Thyroid gland (tissue), 4 donors: ENCODE measurements around the gene LRRC38.

Experiments used
- CTCF ChIP-seq, 6 experiments: fragments of 200-600 bp in 3 of 6; fragments of 450-650 bp in 3 of 6; sonication (generic) in 3 of 6; IDR thresholded peaks; one replicate each; pipeline ENCODE4 v1.5.1; 2016 to 2019; ENCODE audit warnings: antibody characterized with exemption in 6 of 6, mild to moderate bottlenecking in 2 of 6, inconsistent platforms in 1 of 6, moderate library complexity in 1 of 6
- POLR2A ChIP-seq, 2 donors: fragments of 450-650 bp; IDR thresholded peaks; one replicate each; pipeline ENCODE4 v1.6.1; 2017; ENCODE audit warnings: antibody characterized with exemption in 2 of 2, mild to moderate bottlenecking in 2 of 2, moderate library complexity in 1 of 2

DNA sequence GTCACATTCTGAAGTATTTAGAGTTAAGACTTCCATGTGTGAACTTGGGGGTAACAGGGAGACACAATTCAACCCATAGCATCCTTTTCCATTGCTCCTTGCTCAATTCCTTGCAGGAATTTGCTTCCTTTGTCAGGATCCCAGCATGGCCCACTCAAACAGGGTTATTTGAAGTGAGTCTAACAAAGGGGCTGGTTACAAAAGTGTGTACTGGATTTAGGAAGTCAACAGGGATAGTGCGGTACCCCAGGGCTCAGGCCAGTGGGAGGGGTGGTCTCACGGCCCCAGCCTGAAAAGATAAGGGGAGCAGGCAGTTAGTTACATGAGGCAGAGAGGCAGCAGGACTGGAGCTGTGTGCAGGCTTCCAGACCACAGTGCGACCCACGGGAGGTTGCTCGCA is 14.4 kb downstream of the LRRC38 start:
- TF ChIP-seq CTCF (IDR thresholded peaks at IDR 0.05), result no peak
- no peak for TF ChIP-seq POLR2A (IDR thresholded peaks at IDR 0.05)
